Measurements from ENCODE around the gene SHC2.
A peak's percentile ranks its signal among the peaks of the same experiment; 100 is the strongest.

SHC2 gene

GRCh38 chr19:405121-405965, 55.5 kb downstream of the SHC2 start (continued):
- TF ChIP-seq ELK4 (IDR thresholded peaks at IDR 0.05; ENCODE audit: borderline replicate concordance, low read depth, low read length) (no peak), WT1 (tag by site-specific recombination; IDR thresholded peaks at IDR 0.05) (no peak), ZBTB8A (tag by site-specific recombination; IDR thresholded peaks at IDR 0.05) (peak; percentile 80), ZBTB17 (tag by site-specific recombination; IDR thresholded peaks at IDR 0.05) (peak; percentile 69), ZNF10 (tag by site-specific recombination; IDR thresholded peaks at IDR 0.05) (peak; percentile 84), PATZ1 (tag by site-specific recombination; IDR thresholded peaks at IDR 0.05) (no peak; the same call in 1 of the 2 replicates), ZFHX2 (tag by site-specific recombination; conservative IDR thresholded peaks at IDR 0.05) (peak; percentile 78), ZSCAN5A (tag by site-specific recombination; IDR thresholded peaks at IDR 0.05) (no peak), ZNF366 (tag by site-specific recombination; conservative IDR thresholded peaks at IDR 0.05) (0 out of 2 replicates have a peak, but pooled peaks have one; percentile 16), ZXDB (tag by site-specific recombination; IDR thresholded peaks at IDR 0.05) (0 out of 2 replicates have a peak, but pooled peaks have one; percentile 22), SP2 (tag by site-specific recombination; IDR thresholded peaks at IDR 0.05) (peak; percentile 23), EGR2 (tag by site-specific recombination; IDR thresholded peaks at IDR 0.05; ENCODE audit: low read depth) (peak; percentile 67), KLF1 (tag by site-specific recombination; IDR thresholded peaks at IDR 0.05) (peak; percentile 65), OSR2 (tag by site-specific recombination; IDR thresholded peaks at IDR 0.05) (no peak), ZNF529 (tag by site-specific recombination; IDR thresholded peaks at IDR 0.05; ENCODE audit: insufficient replicate concordance) (no peak)

- no peak overlapping the region for H3K27ac ChIP-seq (ENCODE audit: extremely low read depth, low read depth, low read length)
- POLR2A ChIA-PET = interaction anchor here (0.5 kb wide), 1 partner anchor 80 kb away, joined by 3 read pairs; no protein-coding TSS in a partner anchor
- H3K9me3 ChIP-seq (ENCODE audit: control insufficient read depth, insufficient read depth, low read depth, low read length) = no peaks in the 10 kb centered on the region
- TF ChIP-seq ZNF600 (tag by site-specific recombination; IDR thresholded peaks at IDR 0.05) (0 out of 2 replicates have a peak, but pooled peaks have one; percentile 10), ZNF335 (tag by site-specific recombination; conservative IDR thresholded peaks at IDR 0.05) (no peak), ZFHX2 (tag by site-specific recombination; conservative IDR thresholded peaks at IDR 0.05) (peak; percentile 49; the same call in 1 of the 2 replicates), EGR2 (tag by site-specific recombination; IDR thresholded peaks at IDR 0.05; ENCODE audit: low read depth) (peak; percentile 61), ZBTB8A (tag by site-specific recombination; IDR thresholded peaks at IDR 0.05) (0 out of 2 replicates have a peak, but pooled peaks have one; percentile 15), ZNF211 (tag by site-specific recombination; IDR thresholded peaks at IDR 0.05; ENCODE audit: low read depth) (no peak), KLF1 (tag by site-specific recombination; IDR thresholded peaks at IDR 0.05) (0 out of 2 replicates have a peak, but pooled peaks have one; percentile 11), ZSCAN4 (tag by site-specific recombination; IDR thresholded peaks at IDR 0.05) (peak; percentile 56)
- H3K36me3 ChIP-seq (ENCODE audit: control insufficient read depth in 2 of 2, insufficient read depth in 1 of 2, low read length in 2 of 2) = no peaks in the 10 kb centered on the region
- peaks cover 7% of the 10 kb centered on the region for H3K4me1 ChIP-seq (ENCODE audit: control insufficient read depth, insufficient read depth, low read length)
- CTCF ChIA-PET = no interaction called here
- H3K4me3 ChIP-seq (ENCODE audit: low read depth, low read length) = no peak overlapping the region
These were observed 57.4 kb downstream of the SHC2 start for GRCh38 chr19:403221-404027.

Data from HEK293 (cell line).